PC-3 (cell line): ENCODE data around the gene NINJ2. TPM values are rescaled to one million over a fixed set of nuclear protein-coding genes. Genes with fewer than 3 reads are reported as not detected.

Experiments
- ATAC-seq: fragments of 200-7000 bp; cut with Tn5 transposase; 2 replicates; pipeline ENCODE4 v1.9.1; 2020; ENCODE audit warnings: mild to moderate bottlenecking, moderate library complexity
- BruUV-seq: library from RNA; stranded (reverse); fragments of 400-500 nt; replicated peaks from 2 replicates; lab custom pipeline; 2021; lab: Mats Ljungman, UMichigan
- CTCF ChIA-PET: fragments of 300-600 bp; sonication (Branson Sonifier 250); formaldehyde crosslinking; loops from one replicate; lab custom pipeline; 2022; ENCODE audit warnings: antibody characterized with exemption; lab: Charles Lee
- POLR2A ChIA-PET: fragments of 300-600 bp; sonication (Branson Sonifier 250); formaldehyde crosslinking; loops from one replicate; lab custom pipeline; 2022; ENCODE audit warnings: antibody characterized with exemption; ENCODE audit not compliant: unreplicated experiment; lab: Charles Lee
- DNase-seq: peaks from one replicate; pipeline ENCODE4 v3.0.0-alpha.2; 2015
- H2AFZ ChIP-seq: fragments of 300-600 bp; sonication (generic); 2 replicates; pipeline ENCODE4 v1.6.0; 2016; ENCODE audit warnings: antibody characterized with exemption, low read length
- H3F3A ChIP-seq: fragments of 300-600 bp; sonication (generic); one replicate; pipeline ENCODE4 v1.6.0; 2017; ENCODE audit warnings: antibody characterized with exemption, low read length, control low read depth, mild to moderate bottlenecking; ENCODE audit not compliant: unreplicated experiment
- H3K27ac ChIP-seq: fragments of 300-600 bp; sonication (generic); 2 replicates; pipeline ENCODE4 v1.5.1; 2016; ENCODE audit warnings: mild to moderate bottlenecking, low read length
- H3K27me3 ChIP-seq: fragments of 300-600 bp; sonication (generic); 2 replicates; pipeline ENCODE4 v1.6.1; 2016; ENCODE audit warnings: low read length, mixed read lengths
- H3K36me3 ChIP-seq: fragments of 300-600 bp; sonication (generic); 2 replicates; pipeline ENCODE4 v1.6.1; 2016; ENCODE audit warnings: low read depth, mixed run types, low read length, mixed read lengths
- H3K4me1 ChIP-seq: fragments of 300-600 bp; sonication (generic); 2 replicates; pipeline ENCODE4 v1.5.1; 2016; ENCODE audit warnings: low read length; ENCODE audit not compliant: insufficient read depth
- H3K4me2 ChIP-seq: fragments of 300-600 bp; sonication (generic); 2 replicates; pipeline ENCODE4 v1.6.0; 2016; ENCODE audit warnings: low read length
- H3K4me3 ChIP-seq: fragments of 300-600 bp; sonication (generic); 2 replicates; pipeline ENCODE4 v1.5.1; 2016; ENCODE audit warnings: mild to moderate bottlenecking, low read length, mixed read lengths
- H3K79me2 ChIP-seq: fragments of 300-600 bp; sonication (generic); 2 replicates; pipeline ENCODE4 v1.6.1; 2017; ENCODE audit warnings: low read length, mixed read lengths
- H3K9ac ChIP-seq: fragments of 300-600 bp; sonication (generic); 2 replicates; pipeline ENCODE4 v1.6.0; 2016; ENCODE audit warnings: mild to moderate bottlenecking, low read length
- H3K9me2 ChIP-seq: fragments of 300-600 bp; sonication (generic); replicated peaks from 2 replicates; pipeline ENCODE4 v1.6.1; 2016; ENCODE audit warnings: mixed run types, low read length, mixed read lengths
- H3K9me3 ChIP-seq: fragments of 300-600 bp; sonication (generic); 2 replicates; pipeline ENCODE4 v1.6.1; 2016; ENCODE audit warnings: low read length, mixed read lengths
- H4K20me1 ChIP-seq: fragments of 300-600 bp; sonication (generic); 2 replicates; pipeline ENCODE4 v1.6.1; 2016; ENCODE audit warnings: low read length, mixed read lengths
- CTCF ChIP-seq: fragments of 300-600 bp; sonication (generic); conservative IDR thresholded peaks from 2 replicates; pipeline ENCODE4 v1.5.1; 2017; ENCODE audit warnings: antibody characterized with exemption, low read depth, mild to moderate bottlenecking, low read length
- EZH2 ChIP-seq: fragments of 300-600 bp; sonication (generic); IDR thresholded peaks from one replicate; pipeline ENCODE4 v1.6.1; 2017; ENCODE audit warnings: antibody characterized with exemption, mild to moderate bottlenecking, low read length; ENCODE audit not compliant: unreplicated experiment
- EZH2phosphoT487 ChIP-seq: fragments of 300-600 bp; sonication (generic); IDR thresholded peaks from 2 replicates; pipeline ENCODE4 v1.6.1; 2018; ENCODE audit warnings: mild to moderate bottlenecking, antibody characterized with exemption, low read length, borderline replicate concordance
- intact Hi-C: fragments of 100-400 bp; cut with micrococcal nuclease; formaldehyde crosslinking; loops from 2 replicates; pipeline ENCODE4 v1.9.0; 2023
- total RNA-seq: library from RNA; depleted of rRNA; stranded (reverse); fragments of >200 nt; gene quantifications from 2 replicates; pipeline ENCODE4 v1.2.3, GENCODE V29; 2014

Gene NINJ2
- total RNA-seq, 1 experiment from 2014 or later, result not detected

- no peak overlapping the region for H3K27ac ChIP-seq
- peaks cover 4% of the 10 kb centered on the region; the same call in 1 of the 2 replicates for H3K4me1 ChIP-seq
- no peaks in the 10 kb centered on the region for H3K36me3 ChIP-seq
- no peaks in the 10 kb centered on the region for H3K79me2 ChIP-seq
- no TSS peak for BruUV-seq
- H3K9me3 ChIP-seq, result no peaks in the 10 kb centered on the region
- no peaks in the 10 kb centered on the region for H3F3A ChIP-seq
- ATAC-seq (no peak), DNase-seq (no peak)
- TF ChIP-seq EZH2, result no peak
- no peak for TF ChIP-seq EZH2phosphoT487
- no peak for TF ChIP-seq CTCF
- no peak overlapping the region for H3K9ac ChIP-seq
- no peaks in the 10 kb centered on the region for H4K20me1 ChIP-seq
- H3K27me3 ChIP-seq, result no peaks in the 10 kb centered on the region
- no peak overlapping the region for H3K4me2 ChIP-seq
- intact Hi-C loops, result no loop called here
- no peak overlapping the region for H3K4me3 ChIP-seq
- no peaks in the 10 kb centered on the region for H3K9me2 ChIP-seq
- no peak overlapping the region for H2AFZ ChIP-seq
- ChIA-PET POLR2A (no interaction called here), CTCF (no interaction called here)
These were observed 117.4 kb downstream of the NINJ2 start for GRCh38 chr12:545835-546234.

- Histone ChIP-seq H3K9ac (no peak overlapping the region), H3F3A (no peaks in the 10 kb centered on the region), H3K27ac (no peak overlapping the region), H3K36me3 (no peaks in the 10 kb centered on the region), H3K9me3 (no peaks in the 10 kb centered on the region), H3K4me2 (no peak overlapping the region), H3K79me2 (no peaks in the 10 kb centered on the region), H3K4me1 (peaks cover 4% of the 10 kb centered on the region; the same call in 1 of the 2 replicates), H2AFZ (no peak overlapping the region), H3K4me3 (no peak overlapping the region), H4K20me1 (no peaks in the 10 kb centered on the region), H3K9me2 (no peaks in the 10 kb centered on the region), H3K27me3 (no peaks in the 10 kb centered on the region)
- intact Hi-C loops, result loop anchor here (5.0 kb wide), 1 partner anchor 38 kb away; no protein-coding TSS in a partner anchor
- DNase-seq, result no peak
- CTCF ChIA-PET, result no interaction called here
- POLR2A ChIA-PET, result no interaction called here
- TF ChIP-seq CTCF (no peak), EZH2phosphoT487 (no peak), EZH2 (no peak)
- no peak for ATAC-seq
- BruUV-seq, result no TSS peak
These were observed 118.2 kb downstream of the NINJ2 start for GRCh38 chr12:544941-545635.

GRCh38 chr12:544142-544541 is 119.1 kb downstream of the NINJ2 start:
- ATAC-seq, result no peak
- POLR2A ChIA-PET, result no interaction called here
- Histone ChIP-seq H3K27me3 (no peaks in the 10 kb centered on the region), H3K9ac (no peak overlapping the region), H3K27ac (no peak overlapping the region), H3K9me2 (no peaks in the 10 kb centered on the region), H3K9me3 (no peaks in the 10 kb centered on the region), H3K36me3 (no peaks in the 10 kb centered on the region), H4K20me1 (no peaks in the 10 kb centered on the region), H3K4me3 (no peak overlapping the region), H3K79me2 (no peaks in the 10 kb centered on the region), H2AFZ (no peak overlapping the region), H3K4me2 (no peak overlapping the region), H3K4me1 (peaks cover 6% of the 10 kb centered on the region), H3F3A (no peaks in the 10 kb centered on the region)
- TF ChIP-seq EZH2phosphoT487 (no peak), EZH2 (no peak)
- intact Hi-C loops, result loop anchor here (5.0 kb wide), 1 partner anchor 37 kb away; no protein-coding TSS in a partner anchor
- BruUV-seq, result no TSS peak
- CTCF ChIA-PET, result no interaction called here
- no peak for DNase-seq
